ENCODE results near the gene MPL.

Gene MPL
- 0 reads per million in 4 donors for total RNA-seq

DNA sequence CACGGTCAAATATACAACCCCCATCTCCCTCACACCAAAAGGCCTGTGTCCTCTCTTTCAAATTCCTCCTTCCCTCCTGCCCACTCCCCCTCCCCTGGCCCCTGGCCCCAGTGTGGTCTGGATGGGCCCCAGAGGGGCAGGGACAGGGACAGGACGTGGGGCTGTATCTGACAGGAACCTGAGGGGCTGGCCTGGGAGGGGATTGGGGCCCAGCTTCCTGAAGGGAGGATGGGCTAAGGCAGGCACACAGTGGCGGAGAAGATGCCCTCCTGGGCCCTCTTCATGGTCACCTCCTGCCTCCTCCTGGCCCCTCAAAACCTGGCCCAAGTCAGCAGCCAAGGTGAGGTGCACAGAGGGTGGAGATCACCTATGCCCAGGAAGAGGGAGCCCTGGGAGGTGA lies at the start of gene MPL:
Gene MPL (plus strand): TSS at position 231 of the 400 bp plus-strand sequence. CDS start 31 bp downstream, at position 262.
- no peak for DNase-seq

DNA sequence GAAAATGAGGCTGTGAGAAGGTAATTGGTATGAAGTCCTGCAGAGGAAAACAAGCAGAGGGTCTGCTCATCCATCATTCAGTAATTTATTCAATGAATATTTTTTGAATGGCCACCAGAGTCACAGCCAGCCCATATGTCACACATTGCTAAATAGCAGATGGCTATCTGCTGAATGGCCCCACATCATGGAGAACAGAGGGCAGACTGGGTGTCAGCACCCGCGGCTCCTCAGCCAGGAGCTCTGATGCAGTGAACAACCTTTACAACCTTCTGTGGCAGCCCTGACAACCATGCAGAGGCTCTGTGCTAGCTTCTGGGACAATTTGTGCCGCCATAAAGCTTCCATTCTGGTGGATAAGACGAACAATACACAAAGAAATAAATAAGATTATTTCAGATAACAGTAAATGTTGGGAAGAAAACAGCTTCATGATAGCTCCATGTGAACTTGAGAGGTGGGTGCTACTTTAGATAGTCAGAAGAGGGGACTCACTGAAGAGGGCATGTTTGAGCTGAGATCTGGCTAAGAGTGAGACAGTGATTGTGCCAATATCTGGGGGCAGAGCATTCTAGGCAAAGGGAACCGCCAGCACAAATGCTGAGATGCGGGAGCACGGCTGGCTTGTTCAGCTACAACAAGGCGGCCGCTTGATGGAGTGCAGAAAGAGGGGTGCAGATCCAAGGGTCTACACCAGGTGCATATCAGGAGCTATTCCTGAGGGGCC lies 49.4 kb upstream of the MPL start:
- DNase-seq, result no peak

DNA sequence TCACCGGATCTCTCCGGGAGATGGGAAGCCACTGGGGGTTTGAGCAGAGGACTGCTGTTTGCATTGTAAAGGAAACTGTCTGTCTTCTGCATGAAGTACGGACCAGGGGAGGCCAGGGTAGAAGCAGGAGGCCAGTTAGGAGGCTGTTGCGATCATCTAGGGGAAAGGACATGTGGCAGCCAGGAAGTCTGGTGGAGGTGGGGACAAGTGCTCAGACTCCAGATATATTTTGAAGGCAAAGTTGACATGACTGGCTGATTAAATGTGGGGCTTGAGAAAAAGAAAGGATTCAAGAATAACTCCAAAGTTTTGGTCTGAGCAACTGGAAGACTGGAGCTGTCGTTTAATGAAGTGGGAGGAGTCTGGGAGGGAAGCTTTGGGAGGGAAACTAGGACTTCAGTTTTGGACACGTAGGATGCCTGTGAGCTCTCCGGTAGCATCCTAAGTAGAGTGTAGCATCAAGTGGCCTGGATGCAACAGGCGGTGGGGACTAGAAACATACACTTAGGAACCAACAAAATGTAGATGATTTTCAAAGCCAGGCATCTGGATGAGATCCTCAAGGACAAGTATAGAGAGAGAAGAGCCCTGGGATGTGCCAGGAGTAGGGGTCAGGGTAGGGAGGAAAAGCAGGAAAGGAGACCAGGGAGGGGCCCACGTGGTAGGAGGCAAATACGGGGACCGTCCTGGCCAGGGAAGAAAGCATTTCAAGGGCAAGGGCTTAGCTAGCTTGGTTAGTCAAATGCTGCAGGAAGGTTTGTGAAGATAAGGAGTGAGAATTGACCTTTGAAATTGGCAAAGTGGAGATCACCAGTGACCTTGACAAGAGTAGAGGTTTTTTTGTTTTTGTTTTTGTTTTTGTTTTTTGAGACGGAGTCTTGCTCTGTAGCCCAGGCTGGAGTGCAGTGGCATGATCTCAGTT lies 48.6 kb upstream of the MPL start:
- no peak for DNase-seq

DNA sequence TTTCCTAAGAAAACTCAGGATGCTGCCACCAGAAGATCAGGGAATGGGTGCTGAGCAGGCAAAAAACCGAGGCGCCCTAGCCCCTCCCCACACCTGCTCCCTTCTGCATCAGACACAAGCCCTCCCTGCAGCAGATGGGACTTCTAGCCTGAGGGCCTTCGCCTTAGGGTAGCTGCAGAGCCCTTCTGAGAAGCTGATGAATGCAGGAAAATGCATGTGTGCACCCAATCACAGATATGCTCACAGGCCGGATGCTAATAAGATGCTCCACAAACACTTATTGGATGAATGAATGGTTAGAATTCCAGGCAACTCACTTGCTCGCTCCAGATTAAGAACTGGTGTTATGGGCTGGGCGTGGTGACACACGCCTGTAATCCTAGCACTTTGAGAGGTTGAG lies 45.4 kb upstream of the MPL start:
- DNase-seq, result no peak

DNA sequence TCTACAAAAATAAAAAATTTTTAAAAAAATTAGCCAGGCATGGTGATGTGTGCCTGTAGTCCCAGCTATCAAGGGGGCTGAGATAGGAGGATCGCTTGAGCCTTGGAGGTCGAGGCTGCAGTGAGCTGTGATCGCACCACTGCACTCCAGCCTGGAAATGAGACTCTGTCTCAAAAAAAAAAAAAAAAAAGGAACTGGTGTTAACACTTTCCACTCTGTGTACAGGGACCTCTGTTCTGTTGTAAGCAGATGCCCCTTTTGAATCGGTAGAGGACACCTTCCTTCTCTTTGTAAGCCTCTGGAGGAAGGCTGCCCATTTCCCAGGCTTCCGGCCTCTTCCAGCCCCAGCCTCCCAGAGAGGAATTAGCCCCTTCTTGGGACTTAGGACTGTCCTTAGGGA lies 44.9 kb upstream of the MPL start:
- DNase-seq, result no peak

DNA sequence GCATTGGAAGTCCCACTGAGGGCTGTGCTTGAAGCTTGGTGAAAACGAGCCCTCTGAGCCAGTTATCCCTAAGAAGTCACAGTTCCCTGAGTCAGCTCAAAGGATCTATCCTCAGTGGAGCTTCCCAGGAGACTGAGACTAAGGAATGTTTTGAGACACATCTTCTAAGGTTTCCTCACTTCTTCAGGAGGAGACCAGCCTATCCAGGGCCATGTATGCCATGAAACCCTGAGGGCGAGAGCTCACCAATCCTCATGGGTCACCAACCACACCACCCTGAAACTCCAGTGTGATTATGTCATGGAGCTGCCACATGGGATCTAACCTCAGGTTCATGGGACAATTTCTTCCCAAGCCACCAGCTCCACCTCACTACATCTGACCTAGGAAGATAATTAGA lies 44.4 kb upstream of the MPL start:
- no peak for DNase-seq

DNA sequence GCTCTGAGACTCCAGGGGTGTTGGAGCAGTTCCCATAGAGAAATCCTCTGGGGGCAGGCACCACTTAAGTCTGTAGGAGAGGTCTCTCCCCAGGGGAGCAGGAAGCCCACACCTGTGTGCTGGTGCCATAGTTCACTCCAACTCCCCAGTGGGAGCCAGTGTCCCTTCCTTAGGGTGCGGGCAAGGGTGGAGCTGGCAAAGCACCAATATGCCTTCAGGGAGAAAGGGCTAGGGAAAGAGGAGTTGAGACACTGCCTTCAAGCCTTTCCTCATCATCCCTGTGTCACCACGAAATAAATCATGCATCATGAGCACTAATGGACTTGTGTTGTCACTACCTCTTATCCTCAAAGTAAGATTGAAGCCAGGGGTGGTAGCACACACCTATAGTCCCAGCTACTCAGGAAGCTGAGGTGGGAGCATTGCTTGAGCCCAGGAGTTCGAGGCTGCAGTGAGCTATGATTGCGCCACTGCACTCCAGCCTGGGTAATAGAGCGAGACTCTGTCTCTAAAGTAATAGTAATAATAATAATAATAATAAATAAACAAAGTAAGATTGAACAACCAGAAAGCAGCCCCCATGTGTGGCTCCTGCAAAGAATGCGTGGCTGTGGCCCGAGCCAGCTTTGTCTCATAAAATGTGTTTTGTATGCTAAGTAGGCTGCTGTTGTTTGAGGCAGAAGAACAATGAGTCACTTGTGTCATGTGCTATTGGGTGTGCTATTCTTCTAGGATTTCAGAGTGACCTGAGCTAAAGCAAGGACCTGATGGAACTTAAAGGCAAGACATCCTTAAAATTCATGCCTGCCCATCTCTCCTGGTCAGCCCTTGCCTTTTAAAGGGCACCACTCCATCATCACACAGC lies 43.5 kb upstream of the MPL start:
- no peak for DNase-seq

DNA sequence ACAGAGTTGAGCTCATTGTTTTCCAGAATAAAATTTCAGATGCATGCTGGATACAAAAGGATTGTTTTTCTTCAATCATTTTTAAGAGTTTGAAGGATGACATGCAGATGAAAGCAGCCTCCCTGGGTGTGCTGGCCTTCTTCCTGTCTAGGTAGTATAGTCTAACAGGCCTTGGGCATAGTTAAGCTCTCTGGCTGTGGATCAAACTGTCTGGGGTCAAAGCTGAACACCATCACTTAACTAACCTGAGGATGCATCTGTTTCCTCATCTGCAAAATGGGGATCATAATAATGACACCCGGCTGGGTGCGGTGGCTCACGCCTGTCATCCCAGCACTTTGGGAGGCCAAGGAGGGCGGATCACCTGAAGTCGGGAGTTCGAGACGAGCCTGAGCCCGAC lies 42.9 kb upstream of the MPL start:
- DNase-seq, result no peak

DNA sequence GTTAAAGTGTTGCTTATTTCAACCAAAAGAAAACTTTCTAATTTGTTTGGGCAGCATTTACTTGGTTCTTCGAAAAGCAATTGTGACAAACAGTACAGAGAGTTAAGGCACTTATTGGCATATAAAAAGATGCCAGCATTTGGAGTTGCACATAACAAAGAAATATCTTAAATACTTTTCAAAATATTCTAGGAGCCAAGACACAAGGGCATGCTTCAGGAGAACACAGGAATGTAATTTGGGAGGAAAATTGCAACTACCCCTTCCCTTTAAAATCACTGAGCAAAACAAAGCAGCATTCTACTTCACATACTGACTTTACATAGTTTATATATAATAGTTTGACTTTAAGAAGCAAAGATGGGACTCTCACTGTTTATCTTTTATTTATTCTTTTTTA lies 41.4 kb upstream of the MPL start:
- DNase-seq, result no peak

DNA sequence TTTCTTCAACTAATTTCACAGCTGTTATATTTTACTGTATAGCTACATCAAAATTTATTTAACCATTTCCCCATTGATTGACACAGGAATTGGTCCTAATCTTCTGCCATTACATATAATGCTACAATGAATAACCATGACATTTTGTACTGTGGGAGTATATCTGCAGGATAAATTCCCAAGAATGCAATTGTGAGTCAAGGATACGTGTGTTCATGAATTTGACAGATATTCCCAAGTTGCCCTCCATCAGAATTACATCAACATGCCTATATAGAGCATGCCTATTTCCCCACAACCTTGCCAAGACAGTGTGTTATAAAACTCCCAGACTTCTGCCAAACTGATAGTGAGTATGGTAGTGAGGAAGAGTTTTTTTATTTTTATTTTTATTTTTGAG lies 39.6 kb upstream of the MPL start:
- DNase-seq, result no peak

DNA sequence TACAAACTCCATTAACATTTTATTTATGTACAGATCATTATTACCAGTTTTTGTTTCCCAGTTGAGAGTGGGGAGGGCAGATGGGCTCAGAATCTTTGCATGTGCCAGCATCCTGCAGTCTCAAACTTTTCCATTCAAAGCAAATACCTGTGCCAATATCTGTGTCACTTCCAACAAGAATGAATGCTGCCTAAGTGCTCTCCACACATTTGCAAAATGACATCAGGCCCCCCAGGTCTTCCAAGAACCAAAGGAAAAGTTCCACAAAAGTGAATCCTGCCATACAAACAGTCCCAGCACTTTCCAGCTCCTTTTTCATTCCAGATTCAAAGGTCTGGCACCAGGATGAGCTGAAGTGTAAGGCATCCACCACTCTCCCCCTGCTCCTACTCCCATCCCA lies 38.5 kb upstream of the MPL start:
- no peak for DNase-seq

DNA sequence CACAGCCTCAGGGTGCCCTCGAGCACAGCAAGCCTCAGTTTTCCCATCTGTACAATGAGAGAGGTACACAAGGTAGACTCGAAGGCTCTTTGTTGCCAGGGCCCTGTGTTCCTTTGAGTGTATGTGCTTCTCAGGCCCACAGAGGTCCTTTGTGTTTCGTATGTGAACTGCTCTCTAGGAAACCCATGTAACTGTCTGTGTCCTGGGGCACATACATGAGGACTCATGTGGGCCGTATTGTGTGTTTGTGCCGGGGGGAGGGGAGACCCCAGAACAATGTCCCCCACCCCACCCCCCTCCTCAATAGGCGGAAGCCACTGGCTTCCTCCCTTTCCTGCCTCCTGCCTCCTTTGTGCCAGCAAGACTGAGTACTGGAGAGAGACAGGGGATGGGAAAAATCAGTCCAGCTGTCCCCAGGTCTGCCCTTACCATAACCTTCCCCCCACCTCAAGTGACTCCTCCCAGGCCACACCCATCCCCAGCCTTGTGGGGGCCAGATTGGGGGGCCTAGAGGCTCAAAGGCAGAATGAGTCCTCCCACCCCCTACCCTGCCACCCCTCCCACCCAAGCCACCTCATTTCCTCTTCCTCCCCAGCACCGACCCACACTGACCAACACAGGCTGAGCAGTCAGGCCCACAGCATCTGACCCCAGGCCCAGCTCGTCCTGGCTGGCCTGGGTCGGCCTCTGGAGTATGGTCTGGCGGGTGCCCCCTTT lies 37.1 kb upstream of the MPL start, which contains the start of gene TIE1:
Gene TIE1 (plus strand): TSS at position 605 of the 717 bp plus-strand sequence. CDS start 90 bp downstream, at position 695.
- DNase-seq, result no peak

DNA sequence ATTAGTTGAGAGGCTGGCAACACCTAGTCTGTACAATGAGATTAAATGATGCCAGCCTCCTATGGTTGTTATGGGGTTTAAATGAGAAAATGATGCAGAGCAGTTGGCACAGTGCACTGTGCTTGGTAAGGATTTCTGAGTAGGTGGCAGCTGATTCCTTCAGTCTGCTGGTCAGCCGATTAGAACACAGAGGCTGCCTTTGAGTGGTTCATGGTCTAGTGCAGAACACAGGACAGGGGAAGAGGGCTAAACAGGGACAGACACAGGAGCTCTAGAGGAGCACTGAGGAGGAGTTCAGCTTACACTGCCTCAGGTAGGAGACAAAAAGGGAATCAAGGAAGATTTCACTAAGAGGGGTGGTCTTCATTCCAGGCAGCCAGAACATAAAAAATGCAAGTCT lies 35.4 kb upstream of the MPL start:
- no peak for DNase-seq

DNA sequence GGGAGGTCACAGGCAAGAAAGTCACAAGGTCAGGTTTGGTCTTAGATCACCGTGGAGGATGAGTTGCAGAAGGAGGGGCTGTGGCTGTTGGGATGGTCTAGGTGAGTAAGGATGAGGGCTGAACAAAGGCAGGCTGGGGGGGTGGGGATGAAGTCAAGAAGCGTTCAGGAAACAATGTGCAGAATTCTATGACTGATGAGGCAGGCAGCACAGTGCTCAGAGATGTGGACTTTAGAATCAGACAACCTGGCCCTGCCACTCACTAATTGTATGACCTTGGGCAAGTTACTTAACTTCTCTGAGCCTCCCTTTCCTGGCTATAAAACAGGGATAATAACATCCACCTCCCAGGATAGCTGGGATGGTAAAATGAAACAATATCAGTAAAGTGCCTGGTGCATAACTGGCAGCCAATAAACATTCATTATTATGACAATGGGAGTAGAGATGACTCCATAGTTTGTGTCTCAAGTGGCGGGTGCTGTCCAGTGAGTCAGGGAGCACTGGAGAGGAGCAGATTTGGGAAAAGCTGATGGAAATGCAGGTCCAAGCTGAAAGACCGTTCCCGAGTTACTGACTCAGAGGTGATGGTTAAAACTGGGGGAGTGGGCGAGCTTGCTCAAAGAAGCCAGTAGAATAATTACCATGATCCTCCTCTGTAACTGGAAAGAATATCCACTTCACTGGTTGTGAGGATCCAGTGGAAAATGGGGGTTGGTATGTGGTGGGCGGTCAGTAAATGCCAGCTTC lies 34.7 kb upstream of the MPL start:
- DNase-seq, result no peak

DNA sequence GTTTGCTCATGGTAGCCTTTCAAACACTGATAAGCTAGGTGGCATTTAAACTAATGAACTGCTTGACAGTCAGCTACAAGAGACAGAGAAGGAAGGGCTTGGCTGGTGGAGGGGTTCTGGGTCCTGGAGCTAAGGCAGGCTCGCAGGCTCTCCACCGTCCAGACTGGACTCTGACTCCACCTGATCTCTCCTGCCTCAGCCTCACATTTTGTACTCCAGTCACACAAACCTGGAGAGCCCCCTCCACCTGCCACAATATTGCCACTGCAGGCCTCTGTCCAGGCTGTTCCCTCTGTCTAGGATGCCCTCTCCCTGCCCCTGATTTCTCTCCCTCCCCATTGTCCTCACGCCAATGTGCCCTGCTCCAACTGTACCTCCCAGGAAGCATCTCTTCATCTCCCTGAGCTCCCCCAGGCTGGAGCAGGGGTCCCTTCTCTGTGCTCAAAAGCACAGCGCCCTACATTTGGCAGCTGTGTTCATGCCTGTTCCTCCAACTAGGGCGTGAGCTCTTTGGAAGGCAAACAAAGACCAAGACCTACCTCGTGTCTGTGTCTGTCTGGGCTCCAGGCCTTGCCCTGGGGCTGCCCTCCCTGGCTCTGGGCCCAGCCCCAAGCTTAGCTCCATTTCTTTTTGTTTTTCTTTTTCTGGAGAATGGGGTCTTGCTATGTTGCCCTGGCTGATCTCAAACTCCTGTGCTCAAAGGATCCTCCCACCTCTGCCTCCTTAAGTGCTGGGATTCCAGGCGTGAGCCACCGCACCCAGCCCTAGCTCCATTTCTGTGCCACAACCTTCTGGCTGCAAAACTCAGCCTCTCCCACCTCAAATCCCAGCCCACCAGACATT lies 33.9 kb upstream of the MPL start:
- no peak for DNase-seq

DNA sequence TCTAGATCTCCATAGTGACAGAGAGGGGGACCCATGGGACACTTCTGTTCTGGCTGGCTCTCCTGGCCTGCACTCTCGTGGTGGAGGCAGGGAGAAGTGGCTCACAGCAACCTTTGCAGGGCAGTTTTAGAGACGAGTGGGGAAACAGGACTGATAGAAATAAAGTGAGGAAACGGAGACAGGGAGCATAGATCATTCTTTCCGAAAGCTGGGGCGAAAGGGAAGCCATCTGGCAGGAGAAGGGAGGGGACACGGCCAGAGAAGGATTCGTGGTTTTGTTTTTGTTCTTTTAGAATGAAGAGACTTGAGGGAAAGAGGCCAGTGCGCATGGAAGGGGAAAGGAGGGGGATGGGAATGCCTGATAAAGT lies 33.3 kb upstream of the MPL start:
- DNase-seq, result no peak

DNA sequence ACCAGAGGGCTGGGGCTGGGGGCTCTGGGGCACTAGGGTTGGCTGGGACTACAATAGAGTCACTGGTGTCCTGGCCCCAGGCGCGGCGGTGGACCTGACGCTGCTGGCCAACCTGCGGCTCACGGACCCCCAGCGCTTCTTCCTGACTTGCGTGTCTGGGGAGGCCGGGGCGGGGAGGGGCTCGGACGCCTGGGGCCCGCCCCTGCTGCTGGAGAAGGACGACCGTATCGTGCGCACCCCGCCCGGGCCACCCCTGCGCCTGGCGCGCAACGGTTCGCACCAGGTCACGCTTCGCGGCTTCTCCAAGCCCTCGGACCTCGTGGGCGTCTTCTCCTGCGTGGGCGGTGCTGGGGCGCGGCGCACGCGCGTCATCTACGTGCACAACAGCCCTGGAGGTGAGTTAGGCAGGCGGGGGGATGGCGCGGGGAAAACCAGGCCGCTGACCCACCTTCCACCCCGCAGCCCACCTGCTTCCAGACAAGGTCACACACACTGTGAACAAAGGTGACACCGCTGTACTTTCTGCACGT lies 32.8 kb upstream of the MPL start:
- no peak for DNase-seq

DNA sequence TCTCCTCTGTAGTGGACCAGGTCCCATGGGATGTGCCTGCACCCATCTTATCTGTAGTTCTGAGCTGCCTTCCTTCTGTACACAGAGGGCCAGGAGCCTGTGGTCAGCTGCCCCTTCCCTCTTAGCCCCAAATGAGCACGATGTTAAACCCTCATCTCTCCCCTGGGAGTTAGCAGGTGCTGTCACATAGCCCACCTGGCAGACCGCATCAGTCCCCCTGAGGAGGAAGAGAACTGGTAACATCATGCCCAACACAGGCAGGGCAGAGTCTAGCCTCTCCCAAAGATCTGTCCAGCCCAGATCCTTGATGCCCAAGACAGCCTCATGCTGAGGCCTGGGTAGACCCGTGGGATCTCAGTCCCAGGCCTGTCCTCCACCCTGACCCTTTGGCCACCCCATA lies 32.2 kb upstream of the MPL start:
- no peak for DNase-seq

DNA sequence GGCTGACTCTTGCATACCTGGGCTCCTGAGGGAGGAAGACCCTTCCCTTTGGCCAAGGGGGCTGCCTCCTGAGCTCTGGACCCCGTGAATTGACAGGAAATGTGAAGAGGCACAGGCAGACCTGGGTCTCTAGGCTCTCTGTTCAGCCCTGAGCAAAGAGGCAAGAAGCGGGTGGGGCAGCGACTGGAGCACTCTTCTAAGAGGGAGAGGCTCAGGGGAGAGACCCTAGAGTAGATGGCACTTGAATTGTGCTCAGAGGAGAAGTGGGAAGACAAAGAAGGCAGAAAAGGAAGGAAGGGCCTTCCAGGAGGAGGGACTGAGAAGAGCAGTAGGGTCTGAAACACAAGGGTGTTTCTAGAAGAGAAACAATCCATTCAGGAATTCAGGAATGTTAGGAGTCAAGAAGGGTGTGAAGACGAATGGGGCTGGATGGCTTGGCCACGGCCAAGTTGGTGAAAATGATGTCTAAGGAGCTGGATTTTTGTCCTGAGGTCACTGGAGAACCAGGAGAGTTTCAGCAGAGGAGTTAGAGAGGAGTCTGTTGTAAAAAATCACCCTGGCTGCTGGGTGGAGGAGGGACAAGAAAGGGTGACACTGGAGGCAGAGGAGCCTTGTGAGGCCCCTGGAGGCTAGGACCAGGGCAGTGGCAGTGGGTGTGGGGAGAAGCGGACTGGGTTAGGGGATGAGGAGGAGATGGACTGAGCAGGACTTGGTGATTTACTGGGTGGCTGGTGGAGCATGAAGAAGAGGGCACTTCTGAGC lies 31.5 kb upstream of the MPL start:
- DNase-seq, result no peak

All from T-helper 1 cell (primary cell).